Spleen (tissue), 11 donors: ENCODE results near the gene LMF1. TPM values are rescaled to one million over a fixed set of nuclear protein-coding genes. Genes with fewer than 3 reads are reported as not detected.

Experiments used
- DNase-seq: peaks from one replicate; pipeline ENCODE4 v3.0.0-alpha.2; 2020
- H3K27ac ChIP-seq, 8 donors: fragments of 200-600 bp; sonication (generic) in 7 of 8; 1 replicate in 4 of 8; 2 replicates in 4 of 8; pipeline versions ENCODE4 v1.5.0 to v1.8.0; 2016 to 2021; ENCODE audit warnings: inconsistent platforms in 4 of 8, mild to moderate bottlenecking in 4 of 8, moderate library complexity in 1 of 8
- H3K27me3 ChIP-seq, 7 donors: fragments of 200-600 bp; sonication (generic) in 6 of 7; replicated peaks in 1 of 7; 1 replicate in 4 of 7; 2 replicates in 3 of 7; pipeline versions ENCODE4 v1.5.0 to v1.8.0; 2016 to 2021; ENCODE audit warnings: inconsistent platforms in 3 of 7, mild to moderate bottlenecking in 1 of 7
- H3K36me3 ChIP-seq, 6 donors: fragments of 200-600 bp; sonication (generic) in 5 of 6; 1 replicate in 4 of 6; 2 replicates in 2 of 6; pipeline versions ENCODE4 v1.5.0 to v1.8.0; 2016 to 2021; ENCODE audit warnings: inconsistent platforms in 2 of 6
- H3K4me1 ChIP-seq, 6 donors: fragments of 200-600 bp; sonication (generic) in 5 of 6; 1 replicate in 3 of 6; 2 replicates in 3 of 6; pipeline versions ENCODE4 v1.5.0 to v1.8.0; 2016 to 2021; ENCODE audit warnings: inconsistent platforms in 3 of 6
- H3K4me3 ChIP-seq, 8 donors: fragments of 200-600 bp; sonication (generic) in 7 of 8; 1 replicate in 4 of 8; 2 replicates in 4 of 8; pipeline versions ENCODE4 v1.5.0 to v1.8.0; 2016 to 2021; ENCODE audit warnings: inconsistent platforms in 4 of 8, mild to moderate bottlenecking in 4 of 8, moderate library complexity in 2 of 8
- H3K9me3 ChIP-seq, 8 donors: fragments of 200-600 bp; sonication (generic) in 7 of 8; 1 replicate in 4 of 8; 2 replicates in 4 of 8; pipeline versions ENCODE4 v1.5.0 to v1.8.0; 2016 to 2021; ENCODE audit warnings: inconsistent platforms in 4 of 8
- CTCF ChIP-seq, 11 experiments: fragments of 200-600 bp in 7 of 11; fragments of 450-650 bp in 4 of 11; sonication (generic) in 4 of 11; IDR thresholded peaks in 8 of 11; conservative IDR thresholded peaks in 3 of 11; 1 replicate in 7 of 11; 2 replicates in 4 of 11; pipeline versions ENCODE4 v1.4.0 to v1.8.0; 2016 to 2021; ENCODE audit warnings: antibody characterized with exemption in 11 of 11, inconsistent platforms in 4 of 11, mild to moderate bottlenecking in 1 of 11
- POLR2A ChIP-seq, 3 donors: fragments of 450-650 bp; IDR thresholded peaks; one replicate each; pipeline ENCODE4 v1.5.1; 2017; ENCODE audit warnings: antibody characterized with exemption in 3 of 3, mild to moderate bottlenecking in 1 of 3
- POLR2AphosphoS5 ChIP-seq, 3 donors: sonication (generic); formaldehyde crosslinking; IDR thresholded peaks; one replicate each; pipeline ENCODE4 v1.5.1; 2017; ENCODE audit warnings: antibody characterized with exemption in 3 of 3
- WGBS, 5 donors: extraction: QIAGEN DNeasy Blood & Tissue Kit in 3 of 5; methylation state at CpG; one replicate each; pipeline versions ENCODE4 v1.1.5 to v1.1.7; 2013 to 2018; 5-methylcytosine and 5-hydroxymethylcytosine counted together
- intact Hi-C: fragments of 100-400 bp; cut with DNase I; formaldehyde crosslinking; loops from one replicate; pipeline ENCODE4 v1.15.0; 2023; ENCODE audit warnings: low total_unique reads
- polyA plus RNA-seq, 3 donors: library from polyadenylated mRNA; stranded (reverse); fragments of 200-250 nt; gene quantifications; one replicate each; pipeline ENCODE4 v1.2.1, GENCODE V29; 2013
- total RNA-seq, 7 donors: library from RNA; depleted of rRNA in 3 of 7; stranded (reverse); fragments of >200 nt in 3 of 7; fragmentation: NEBNext Ultra II Directional in 4 of 7; extraction: Animal tissue kit (Norgen Biotek cat#: 25700) in 4 of 7; gene quantifications; one replicate each; pipeline versions ENCODE4 v1.1.0 to v1.2.1, GENCODE V29; 2016 to 2021
- donor health status: healthy with polysubstance abuse.
- donor health status: DM: no; HTN: no; CAD: no; lungs with moderate emphysema.
- donor health status: DM: no; HTN: no; CAD: no.
- donor health status: Bipolar disorder and iron deficiency.
- donor health status: healthy.
- donor health status: DM: no; HTN: no; CAD: no.
- donor health status: DM: yes; HTN: yes; CAD: no.

Gene LMF1
- total and polyA plus RNA-seq, 10 donors, result 10.4 to 57.6 (median 32.5) TPM

- WGBS, 5 donors, result 88 to 93% (median 90%) methylated on average over 23 to 24 of the region's 24 CpGs
- Histone ChIP-seq H3K9me3 (no peaks in the 10 kb centered on the region), H3K27ac (no peak overlapping the region)
Measured at GRCh38 chr16:895371-895770, 75.4 kb downstream of the LMF1 start.

GRCh38 chr16:894841-895240 is 75.9 kb downstream of the LMF1 start:
- Histone ChIP-seq H3K9me3 (no peaks in the 10 kb centered on the region), H3K36me3 (peaks cover 0 to 56% (median 24%) of the 10 kb centered on the region in 6 donors), H3K27ac (no peak overlapping the region), H3K4me3 (no peak overlapping the region), H3K27me3 (no peaks in the 10 kb centered on the region), H3K4me1 (no peaks in the 10 kb centered on the region)
- no peak for DNase-seq
- no peak for TF ChIP-seq POLR2AphosphoS5 (IDR thresholded peaks at IDR 0.05)
- no peak for TF ChIP-seq POLR2A (IDR thresholded peaks at IDR 0.05)
- TF ChIP-seq CTCF (IDR thresholded peaks at IDR 0.05 in 8 of 11, conservative IDR thresholded peaks at IDR 0.05 in 3 of 11), result no peak
- intact Hi-C loops, result no loop called here
- WGBS, 5 donors, result 85 to 94% (median 92%) methylated on average over 8 to 24 of the region's 24 CpGs

More at GRCh38 chr16:895371-895770, 75.4 kb downstream of the LMF1 start:
- no peak for DNase-seq
- Histone ChIP-seq H3K4me3 (no peak overlapping the region), H3K4me1 (no peaks in the 10 kb centered on the region), H3K27me3 (no peaks in the 10 kb centered on the region), H3K36me3 (peaks cover 0 to 56% (median 24%) of the 10 kb centered on the region in 6 donors)
- intact Hi-C loops, result no loop called here
- TF ChIP-seq POLR2AphosphoS5 (IDR thresholded peaks at IDR 0.05), result no peak
- no peak for TF ChIP-seq POLR2A (IDR thresholded peaks at IDR 0.05)
- no peak for TF ChIP-seq CTCF (IDR thresholded peaks at IDR 0.05 in 8 of 11, conservative IDR thresholded peaks at IDR 0.05 in 3 of 11)

GRCh38 chr16:894136-894535 is 76.6 kb downstream of the LMF1 start:
- TF ChIP-seq POLR2AphosphoS5 (IDR thresholded peaks at IDR 0.05), result no peak
- no peak for TF ChIP-seq POLR2A (IDR thresholded peaks at IDR 0.05)
- TF ChIP-seq CTCF (IDR thresholded peaks at IDR 0.05 in 8 of 11, conservative IDR thresholded peaks at IDR 0.05 in 3 of 11), result no peak
- no peak for DNase-seq
- Histone ChIP-seq H3K27ac (no peak overlapping the region), H3K9me3 (no peaks in the 10 kb centered on the region), H3K4me1 (no peaks in the 10 kb centered on the region), H3K36me3 (peaks cover 0 to 55% (median 19%) of the 10 kb centered on the region in 6 donors), H3K27me3 (no peaks in the 10 kb centered on the region), H3K4me3 (no peak overlapping the region)
- intact Hi-C loops, result no loop called here
- WGBS, 5 donors, result 82 to 95% (median 84%) methylated on average over 23 to 27 of the region's 27 CpGs

- H3K4me1 ChIP-seq, result no peaks in the 10 kb centered on the region
- no peaks in the 10 kb centered on the region for H3K9me3 ChIP-seq
- no peak for DNase-seq
- peaks cover 0 to 59% (median 18%) of the 10 kb centered on the region in 6 donors for H3K36me3 ChIP-seq
- no peak overlapping the region for H3K27ac ChIP-seq
- H3K4me3 ChIP-seq, result no peak overlapping the region
- intact Hi-C loops, result no loop called here
- 80 to 91% (median 88%) methylated on average over 18 of the region's 18 CpGs for WGBS, 5 donors
- TF ChIP-seq CTCF (IDR thresholded peaks at IDR 0.05 in 8 of 11, conservative IDR thresholded peaks at IDR 0.05 in 3 of 11) (no peak), POLR2AphosphoS5 (IDR thresholded peaks at IDR 0.05) (no peak), POLR2A (IDR thresholded peaks at IDR 0.05) (no peak)
- no peaks in the 10 kb centered on the region for H3K27me3 ChIP-seq
Measured at GRCh38 chr16:893360-893759, 77.4 kb downstream of the LMF1 start.
